ENCODE data around the gene ATOH8.

DNA sequence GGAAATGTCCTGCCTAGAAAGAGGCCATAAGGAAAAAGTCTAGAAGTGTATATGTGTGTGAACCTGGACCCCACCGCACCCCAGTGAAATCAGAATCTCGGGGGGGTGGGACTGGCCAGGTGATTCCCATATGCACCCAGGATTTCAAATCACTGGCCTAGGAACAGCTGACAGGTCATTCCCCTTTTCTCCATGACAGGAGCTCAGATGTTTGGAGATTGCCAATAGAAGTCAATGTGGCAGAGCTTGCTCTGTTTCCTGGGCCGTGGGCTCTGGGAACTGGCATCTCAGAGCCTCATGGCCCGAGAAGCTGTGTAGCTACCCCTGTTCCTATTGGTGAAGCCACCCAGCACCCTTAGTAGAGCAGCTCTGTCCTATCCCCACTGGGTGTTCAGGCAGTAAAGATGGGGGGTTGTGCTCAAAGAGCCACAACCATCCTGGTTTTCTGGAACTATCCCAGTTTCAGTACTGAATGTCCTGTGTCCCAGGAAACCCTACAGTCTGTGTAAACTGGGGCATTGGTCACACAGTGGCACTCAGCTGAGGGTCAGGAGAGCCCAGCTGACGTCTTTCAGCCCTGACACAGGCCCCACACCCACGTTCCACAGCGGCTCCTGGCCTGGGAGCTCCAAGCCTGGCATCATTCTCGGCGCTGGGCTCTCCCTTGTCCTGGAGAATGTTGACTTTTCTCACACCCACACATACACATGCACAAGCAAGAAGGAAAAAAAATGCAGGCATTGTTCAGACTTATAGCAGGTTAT lies 40.8 kb upstream of the ATOH8 start:
- TF ChIP-seq EZH2 (IDR thresholded peaks at IDR 0.05; ENCODE audit: borderline replicate concordance, insufficient read depth, low read depth, low read length, poor library complexity, severe bottlenecking) = no peak
- TF ChIP-seq, protein P1, sequence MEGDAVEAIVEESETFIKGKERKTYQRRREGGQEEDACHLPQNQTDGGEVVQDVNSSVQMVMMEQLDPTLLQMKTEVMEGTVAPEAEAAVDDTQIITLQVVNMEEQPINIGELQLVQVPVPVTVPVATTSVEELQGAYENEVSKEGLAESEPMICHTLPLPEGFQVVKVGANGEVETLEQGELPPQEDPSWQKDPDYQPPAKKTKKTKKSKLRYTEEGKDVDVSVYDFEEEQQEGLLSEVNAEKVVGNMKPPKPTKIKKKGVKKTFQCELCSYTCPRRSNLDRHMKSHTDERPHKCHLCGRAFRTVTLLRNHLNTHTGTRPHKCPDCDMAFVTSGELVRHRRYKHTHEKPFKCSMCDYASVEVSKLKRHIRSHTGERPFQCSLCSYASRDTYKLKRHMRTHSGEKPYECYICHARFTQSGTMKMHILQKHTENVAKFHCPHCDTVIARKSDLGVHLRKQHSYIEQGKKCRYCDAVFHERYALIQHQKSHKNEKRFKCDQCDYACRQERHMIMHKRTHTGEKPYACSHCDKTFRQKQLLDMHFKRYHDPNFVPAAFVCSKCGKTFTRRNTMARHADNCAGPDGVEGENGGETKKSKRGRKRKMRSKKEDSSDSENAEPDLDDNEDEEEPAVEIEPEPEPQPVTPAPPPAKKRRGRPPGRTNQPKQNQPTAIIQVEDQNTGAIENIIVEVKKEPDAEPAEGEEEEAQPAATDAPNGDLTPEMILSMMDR (IDR thresholded peaks at IDR 0.05) = no peak
